Stomach smooth muscle (tissue), 2 donors: ENCODE results near the gene BCL2L12.
A peak's percentile ranks its signal among the peaks of the same experiment; 100 is the strongest.

ENCODE experiments used
- H3K27ac ChIP-seq: one replicate; pipeline ENCODE4 v1.7.0; 2013; ENCODE audit warnings: mild to moderate bottlenecking, low read length, inconsistent platforms
- H3K27me3 ChIP-seq, 2 donors: one replicate each; pipeline ENCODE4 v1.7.0; 2013; ENCODE audit warnings: low read length in 2 of 2; ENCODE audit not compliant: insufficient read depth in 2 of 2, control insufficient read depth in 1 of 2
- H3K36me3 ChIP-seq, 2 donors: one replicate each; pipeline ENCODE4 v1.7.0; 2013; ENCODE audit warnings: low read length in 2 of 2; ENCODE audit not compliant: control insufficient read depth in 2 of 2, insufficient read depth in 2 of 2
- H3K4me1 ChIP-seq: one replicate; pipeline ENCODE4 v1.7.0; 2013; ENCODE audit warnings: low read length; ENCODE audit not compliant: control insufficient read depth, insufficient read depth
- H3K4me3 ChIP-seq, 2 donors: one replicate each; pipeline ENCODE4 v1.7.0; 2013; ENCODE audit warnings: low read length in 2 of 2
- H3K9ac ChIP-seq, 2 donors: one replicate each; pipeline ENCODE4 v1.7.0; 2013; ENCODE audit warnings: low read length in 2 of 2, mild to moderate bottlenecking in 1 of 2
- H3K9me3 ChIP-seq, 2 donors: one replicate each; pipeline ENCODE4 v1.7.0; 2013; ENCODE audit warnings: low read length in 2 of 2; ENCODE audit not compliant: control insufficient read depth in 2 of 2
- donor health status: healthy.
- donor health status: Pancreatic carcinoma.

Gene BCL2L12

GRCh38 chr19:49656456-49657109 is 9.2 kb upstream of the BCL2L12 start:
- Histone ChIP-seq H3K36me3 (peaks cover 39 to 63% of the 10 kb centered on the region in 2 donors), H3K4me1 (no peaks in the 10 kb centered on the region), H3K27me3 (no peaks in the 10 kb centered on the region), H3K4me3 (no peak overlapping the region), H3K27ac (no peak overlapping the region), H3K9me3 (no peaks in the 10 kb centered on the region), H3K9ac (no peak overlapping the region)

- no peak overlapping the region for H3K27ac ChIP-seq
- peaks cover 46 to 71% of the 10 kb centered on the region in 2 donors for H3K36me3 ChIP-seq
- no peaks in the 10 kb centered on the region for H3K27me3 ChIP-seq
- H3K9ac ChIP-seq: no peak overlapping the region
- no peaks in the 10 kb centered on the region for H3K9me3 ChIP-seq
- no peaks in the 10 kb centered on the region for H3K4me1 ChIP-seq
- no peak overlapping the region for H3K4me3 ChIP-seq
These were observed 8.1 kb upstream of the BCL2L12 start for GRCh38 chr19:49657493-49658138.

DNA sequence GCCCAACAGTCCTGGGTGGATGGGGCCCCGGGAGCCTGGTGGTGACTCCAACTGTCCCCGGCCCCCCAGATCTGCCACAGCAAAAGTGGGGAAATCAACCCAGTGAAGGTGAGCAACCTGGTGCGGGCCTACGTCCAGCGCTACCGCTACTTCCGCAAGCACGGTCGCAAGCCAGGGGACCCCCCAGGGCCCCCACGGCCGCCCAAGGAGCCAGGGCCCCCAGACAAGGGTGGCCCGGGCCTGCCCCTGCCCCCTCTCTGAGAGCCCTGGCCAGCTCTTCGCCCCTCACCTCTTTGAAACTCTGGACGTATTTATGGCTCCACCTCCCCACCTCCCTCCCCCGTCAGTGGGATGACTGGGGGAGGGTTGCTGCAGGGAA is 7.6 kb upstream of the BCL2L12 start:
- Histone ChIP-seq H3K36me3 (peaks cover 46 to 69% of the 10 kb centered on the region in 2 donors), H3K27ac (no peak overlapping the region), H3K9ac (no peak overlapping the region)

GRCh38 chr19:49658566-49659442 is 6.9 kb upstream of the BCL2L12 start:
- Histone ChIP-seq H3K9me3 (no peaks in the 10 kb centered on the region), H3K4me3 (no peak overlapping the region), H3K4me1 (peaks cover under 1% of the 10 kb centered on the region), H3K9ac (no peak overlapping the region), H3K27ac (no peak overlapping the region), H3K27me3 (no peaks in the 10 kb centered on the region), H3K36me3 (peaks cover 46 to 65% of the 10 kb centered on the region in 2 donors)

More for the DNA sequence above, 7.6 kb upstream of the BCL2L12 start:
- Histone ChIP-seq H3K9me3 (no peaks in the 10 kb centered on the region), H3K4me1 (no peaks in the 10 kb centered on the region), H3K27me3 (no peaks in the 10 kb centered on the region), H3K4me3 (no peak overlapping the region)

DNA sequence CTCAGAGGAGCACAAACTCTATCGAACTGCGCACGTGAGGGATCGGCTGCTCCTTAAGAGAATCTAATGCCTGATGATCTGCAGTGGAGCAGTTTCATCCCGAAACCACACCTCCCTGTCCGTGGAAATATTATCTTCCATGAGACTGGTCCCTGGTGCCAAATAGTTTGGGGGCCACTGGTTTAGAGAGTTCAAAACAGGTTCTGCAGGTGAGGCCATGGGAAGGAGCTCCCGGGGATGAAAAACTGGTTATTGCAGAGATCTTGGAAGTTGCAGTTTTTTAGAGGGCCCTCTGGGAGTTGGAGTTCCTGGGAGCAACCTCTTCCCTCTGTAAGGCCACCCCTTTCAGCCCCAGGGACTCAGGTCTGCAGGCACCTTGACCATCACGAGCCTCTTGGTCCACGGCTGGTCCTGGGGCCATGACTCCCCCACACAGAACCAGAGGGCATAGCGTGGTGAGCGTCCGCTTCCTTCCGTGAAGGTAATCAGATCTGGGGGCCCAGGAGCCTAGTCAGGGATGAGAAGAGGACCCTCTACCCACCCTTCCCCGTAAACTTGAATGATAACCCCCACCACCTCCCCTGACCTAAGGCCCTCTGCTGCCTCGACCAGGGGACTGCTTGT is 5.3 kb upstream of the BCL2L12 start:
- Histone ChIP-seq H3K27ac (no peak overlapping the region), H3K9ac (no peak overlapping the region), H3K4me3 (no peak overlapping the region), H3K36me3 (peaks cover 41 to 51% of the 10 kb centered on the region in 2 donors), H3K27me3 (no peaks in the 10 kb centered on the region), H3K9me3 (no peaks in the 10 kb centered on the region), H3K4me1 (peaks cover 15% of the 10 kb centered on the region)

DNA sequence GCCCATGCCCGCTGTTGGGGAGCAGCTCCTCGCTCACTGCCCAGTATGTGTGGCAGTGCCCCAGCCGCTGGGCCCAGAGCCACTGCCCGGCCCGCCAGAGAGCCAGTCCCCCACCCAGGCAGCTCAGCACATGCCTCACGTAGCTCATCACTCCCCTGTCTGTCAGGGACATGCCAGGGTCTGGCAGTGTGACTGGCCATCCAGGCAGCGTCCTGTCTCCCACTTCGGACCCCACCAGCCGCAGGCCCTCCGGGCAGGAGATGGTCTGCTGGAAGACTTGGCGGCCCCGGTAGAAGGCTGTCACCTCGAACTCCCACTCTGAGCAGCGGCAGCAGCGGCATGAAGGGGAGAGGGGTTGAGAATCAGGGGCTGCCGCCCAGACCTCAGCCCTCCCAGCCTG is 3.7 kb upstream of the BCL2L12 start:
- Histone ChIP-seq H3K9ac (no peak overlapping the region), H3K9me3 (no peaks in the 10 kb centered on the region), H3K4me1 (peaks cover 23% of the 10 kb centered on the region), H3K4me3 (no peak overlapping the region), H3K27ac (no peak overlapping the region), H3K27me3 (no peaks in the 10 kb centered on the region), H3K36me3 (peaks cover 31 to 38% of the 10 kb centered on the region in 2 donors)

DNA sequence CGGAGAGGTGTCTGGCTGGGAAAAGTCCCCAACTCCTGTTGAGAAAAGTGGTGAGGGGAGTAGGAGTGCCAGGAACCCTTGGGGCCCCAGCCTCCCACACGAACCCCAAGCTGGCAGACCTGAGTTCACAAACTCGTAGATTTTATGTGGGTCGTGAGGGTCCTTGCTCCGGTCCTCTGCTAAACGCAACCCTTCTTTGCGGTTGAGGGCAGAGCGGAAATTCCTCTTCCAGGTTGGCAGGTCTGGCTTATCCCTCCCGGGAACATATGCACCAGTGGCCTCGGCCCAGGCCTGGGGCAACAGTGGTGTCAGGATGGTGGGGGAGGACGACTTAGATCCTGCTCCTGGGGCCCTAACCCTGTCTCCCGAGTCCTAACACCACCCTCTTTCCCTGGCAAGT is 2.5 kb upstream of the BCL2L12 start:
- Histone ChIP-seq H3K36me3 (peaks cover 22 to 29% of the 10 kb centered on the region in 2 donors), H3K9me3 (no peaks in the 10 kb centered on the region), H3K4me3 (no peak overlapping the region), H3K27ac (no peak overlapping the region), H3K9ac (no peak overlapping the region), H3K27me3 (no peaks in the 10 kb centered on the region), H3K4me1 (peaks cover 23% of the 10 kb centered on the region)

DNA sequence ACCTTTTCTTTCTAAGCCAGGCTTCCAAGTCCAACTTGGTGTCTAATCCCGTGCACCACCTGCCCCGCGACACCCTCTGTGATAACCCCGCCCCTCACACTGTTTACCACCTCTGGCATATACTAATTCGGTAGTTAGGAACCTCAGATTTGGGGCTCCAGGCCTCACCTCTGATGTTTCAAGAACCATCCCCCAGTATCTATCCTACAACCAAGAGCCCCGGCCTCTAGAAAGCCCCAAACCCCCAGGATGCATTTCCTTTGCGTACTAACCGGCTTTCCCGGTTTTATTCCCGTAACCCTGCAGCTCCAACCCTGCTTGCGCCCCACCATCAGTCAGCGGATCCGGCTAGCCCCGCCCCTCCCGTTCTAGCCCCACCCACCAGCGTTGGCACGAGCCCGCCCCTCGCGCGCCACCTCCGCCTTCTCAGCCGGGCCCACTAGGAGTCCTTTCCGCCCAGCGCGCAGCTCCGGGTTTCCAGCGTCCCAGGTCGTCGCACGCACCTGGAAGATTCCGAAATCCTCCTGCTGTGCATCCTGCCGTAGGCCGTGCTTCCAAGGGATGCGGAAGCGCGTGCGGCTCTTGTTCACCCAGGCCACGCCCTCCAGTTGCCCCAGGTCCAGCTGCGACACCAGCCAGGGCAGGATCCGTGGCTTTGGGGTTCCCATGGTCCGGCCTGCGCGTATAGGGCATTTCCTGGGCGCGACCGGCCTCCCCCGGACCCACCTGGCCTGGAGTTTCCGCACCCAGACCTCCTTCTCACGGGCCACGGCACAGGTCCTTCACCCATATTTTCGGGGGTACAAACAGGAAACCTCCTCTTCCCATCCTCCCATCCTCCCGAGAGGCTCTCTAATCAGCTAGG is 1.3 kb upstream of the BCL2L12 start:
- no peaks in the 10 kb centered on the region for H3K27me3 ChIP-seq
- peaks cover 18 to 24% of the 10 kb centered on the region in 2 donors for H3K36me3 ChIP-seq
- H3K9ac ChIP-seq: peak overlapping the region; percentile 84 to 88
- H3K27ac ChIP-seq: peak overlapping the region; percentile 77
- peak overlapping the region; percentile 85 to 92 for H3K4me3 ChIP-seq
- H3K4me1 ChIP-seq: peaks cover 23% of the 10 kb centered on the region
- H3K9me3 ChIP-seq: no peaks in the 10 kb centered on the region

DNA sequence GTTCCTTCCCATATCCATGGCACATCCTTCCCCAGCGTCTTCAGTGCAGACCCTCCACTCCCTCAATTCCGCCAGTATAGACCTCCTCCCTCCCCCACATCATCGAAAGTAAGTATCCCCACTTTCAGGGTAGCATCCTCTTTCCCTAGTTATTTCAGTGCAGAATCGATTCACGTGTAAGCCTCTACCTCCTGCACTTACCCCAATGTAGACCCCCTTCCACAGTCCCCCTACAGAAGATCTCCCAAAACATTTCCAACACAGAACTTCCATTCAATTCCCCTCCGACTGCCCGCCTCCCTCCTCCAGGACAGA is 740 bp upstream of the BCL2L12 start:
- Histone ChIP-seq H3K27ac (peak overlapping the region; percentile 77), H3K4me3 (peak overlapping the region; percentile 85 to 92), H3K36me3 (peaks cover 16 to 18% of the 10 kb centered on the region in 2 donors), H3K4me1 (peaks cover 23% of the 10 kb centered on the region), H3K9ac (peak overlapping the region; percentile 84 to 88), H3K9me3 (no peaks in the 10 kb centered on the region), H3K27me3 (no peaks in the 10 kb centered on the region)

GRCh38 chr19:49666120-49666444 is 349 bp downstream of the BCL2L12 start:
- Histone ChIP-seq H3K36me3 (peaks cover 12 to 16% of the 10 kb centered on the region in 2 donors), H3K9ac (peak overlapping the region; percentile 83 to 88), H3K4me1 (peaks cover 23% of the 10 kb centered on the region), H3K27me3 (no peaks in the 10 kb centered on the region), H3K4me3 (peak overlapping the region; percentile 85 to 92), H3K9me3 (no peaks in the 10 kb centered on the region), H3K27ac (peak overlapping the region; percentile 75)
